A673 (cell line): ENCODE data around the gene ZDHHC20. TPM values are rescaled to one million over a fixed set of nuclear protein-coding genes. Genes with fewer than 3 reads are reported as not detected.

ENCODE experiments used
- BruUV-seq: library from RNA; stranded (reverse); fragments of 400-500 nt; replicated peaks from 2 replicates; lab custom pipeline; 2021; lab: Mats Ljungman, UMichigan
- CTCF ChIA-PET: fragments of 300-600 bp; sonication (Branson Sonifier 250); formaldehyde crosslinking; loops from one replicate; lab custom pipeline; 2022; ENCODE audit warnings: antibody characterized with exemption; lab: Charles Lee
- POLR2A ChIA-PET: fragments of 300-600 bp; sonication (Branson Sonifier 250); formaldehyde crosslinking; loops from one replicate; lab custom pipeline; 2022; ENCODE audit warnings: antibody characterized with exemption; ENCODE audit not compliant: low non-redundant PET; lab: Charles Lee
- DNase-seq: peaks from one replicate; pipeline ENCODE4 v3.0.0-alpha.2; 2015; ENCODE audit warnings: low spot score
- H3K27ac ChIP-seq: fragments of 200-600 bp; sonication (generic); 2 replicates; pipeline ENCODE4 v1.5.1; 2016; ENCODE audit warnings: mixed run types, low read depth, mild to moderate bottlenecking, mixed read lengths, antibody characterized with exemption, low read length; ENCODE audit not compliant: poor library complexity, severe bottlenecking
- H3K27me3 ChIP-seq: fragments of 200-600 bp; sonication (generic); replicated peaks from 2 replicates; pipeline ENCODE4 v1.6.1; 2017; ENCODE audit warnings: mixed run types, low read depth, mild to moderate bottlenecking, mixed read lengths, antibody characterized with exemption, low read length; ENCODE audit not compliant: insufficient read depth, poor library complexity
- H3K36me3 ChIP-seq: fragments of 200-600 bp; sonication (generic); 2 replicates; pipeline ENCODE4 v1.6.1; 2016; ENCODE audit warnings: mixed run types, mild to moderate bottlenecking, mixed read lengths, antibody characterized with exemption, low read length; ENCODE audit not compliant: insufficient read depth, poor library complexity, severe bottlenecking
- H3K4me1 ChIP-seq: fragments of 200-600 bp; sonication (generic); 2 replicates; pipeline ENCODE4 v1.6.1; 2017; ENCODE audit warnings: mixed run types, mild to moderate bottlenecking, mixed read lengths, antibody characterized with exemption, low read length; ENCODE audit not compliant: insufficient read depth, poor library complexity, severe bottlenecking
- H3K4me3 ChIP-seq: fragments of 200-600 bp; sonication (generic); 2 replicates; pipeline ENCODE4 v1.5.1; 2016; ENCODE audit warnings: low read depth, mixed run types, mild to moderate bottlenecking, mixed read lengths, low read length; ENCODE audit not compliant: poor library complexity, severe bottlenecking
- H3K9me3 ChIP-seq: fragments of 200-600 bp; sonication (generic); 2 replicates; pipeline ENCODE4 v1.6.1; 2016; ENCODE audit warnings: mixed run types, low read depth, mild to moderate bottlenecking, mixed read lengths, antibody characterized with exemption, low read length; ENCODE audit not compliant: poor library complexity, severe bottlenecking
- CTCF ChIP-seq: fragments of 300-800, 200-600 bp; sonication (generic); conservative IDR thresholded peaks from 2 replicates; pipeline ENCODE4 v1.5.1; 2017; ENCODE audit warnings: low read depth, mild to moderate bottlenecking, antibody characterized with exemption, low read length, moderate library complexity, mixed read lengths
- EZH2 ChIP-seq: fragments of 200-600 bp; sonication (generic); IDR thresholded peaks from 2 replicates; pipeline ENCODE4 v1.6.1; 2017; ENCODE audit warnings: borderline replicate concordance, low read depth, mild to moderate bottlenecking, mixed read lengths, antibody characterized with exemption, low read length; ENCODE audit not compliant: poor library complexity, severe bottlenecking
- intact Hi-C: fragments of 100-400 bp; cut with micrococcal nuclease; formaldehyde crosslinking; loops from one replicate; pipeline ENCODE4 v1.10.0; 2022; ENCODE audit not compliant: unreplicated experiment
- total RNA-seq: library from RNA; stranded (reverse); gene quantifications from 2 replicates; pipeline ENCODE4 v1.2.3, GENCODE V29; 2021

The ZDHHC20 gene
- total RNA-seq, 1 experiment from 2014 or later, result 98.9 TPM

- no peak for TF ChIP-seq CTCF
- no peak for TF ChIP-seq EZH2
- DNase-seq, result no peak
- H3K4me3 ChIP-seq, result no peak overlapping the region
- H3K36me3 ChIP-seq, result no peaks in the 10 kb centered on the region
- H3K4me1 ChIP-seq, result no peaks in the 10 kb centered on the region
- no TSS peak for BruUV-seq
- peaks cover 22% of the 10 kb centered on the region for H3K9me3 ChIP-seq
- POLR2A ChIA-PET, result no interaction called here
- H3K27me3 ChIP-seq, result no peaks in the 10 kb centered on the region
- intact Hi-C loops, result loop anchor here (10.0 kb wide), 1 partner anchor 1308 kb away; no protein-coding TSS in a partner anchor
- H3K27ac ChIP-seq, result no peak overlapping the region
- CTCF ChIA-PET, result no interaction called here
These were observed 27.2 kb upstream of the ZDHHC20 start for GRCh38 chr13:21486322-21486721.

DNA sequence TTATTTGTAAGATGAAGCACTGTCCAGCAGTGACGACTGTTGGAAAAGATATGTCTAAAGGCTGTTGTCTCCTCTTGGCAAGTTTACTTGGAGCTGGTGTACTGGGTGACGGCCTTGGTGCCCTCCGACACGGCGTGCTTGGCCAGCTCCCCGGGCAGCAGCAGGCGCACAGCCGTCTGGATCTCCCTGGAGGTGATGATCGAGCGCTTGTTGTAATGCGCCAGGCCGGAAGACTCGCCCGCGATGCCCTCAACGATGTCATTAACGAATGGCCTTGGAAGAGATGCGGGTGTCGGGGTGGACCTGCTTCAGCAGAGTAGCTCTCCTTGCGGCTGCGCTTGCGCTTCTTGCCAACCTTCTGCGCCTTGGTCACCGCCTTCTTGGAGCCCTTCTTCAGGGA lies 24.6 kb upstream of the ZDHHC20 start:
- H3K27me3 ChIP-seq, result no peaks in the 10 kb centered on the region
- intact Hi-C loops, result loop anchor here (10.0 kb wide), 1 partner anchor 1311 kb away; no protein-coding TSS in a partner anchor
- BruUV-seq, result no TSS peak
- TF ChIP-seq CTCF, result no peak
- TF ChIP-seq EZH2, result no peak
- no peak overlapping the region for H3K27ac ChIP-seq
- H3K9me3 ChIP-seq, result peaks cover 22% of the 10 kb centered on the region
- POLR2A ChIA-PET, result no interaction called here
- DNase-seq, result no peak
- H3K4me1 ChIP-seq, result no peaks in the 10 kb centered on the region
- CTCF ChIA-PET, result no interaction called here
- H3K36me3 ChIP-seq, result no peaks in the 10 kb centered on the region
- H3K4me3 ChIP-seq, result no peak overlapping the region

- Histone ChIP-seq H3K27ac (no peak overlapping the region), H3K27me3 (no peaks in the 10 kb centered on the region)
- POLR2A ChIA-PET, result no interaction called here
These were observed 22.3 kb upstream of the ZDHHC20 start for GRCh38 chr13:21481359-21481758.

More at GRCh38 chr13:21481359-21481758, 22.3 kb upstream of the ZDHHC20 start:
- intact Hi-C loops, result loop anchor here (10.0 kb wide), 1 partner anchor 1313 kb away; no protein-coding TSS in a partner anchor
- H3K9me3 ChIP-seq, result peaks cover 6% of the 10 kb centered on the region
- BruUV-seq, result no TSS peak
- no peaks in the 10 kb centered on the region for H3K36me3 ChIP-seq
- DNase-seq, result no peak
- H3K4me1 ChIP-seq, result peaks cover 15% of the 10 kb centered on the region
- no peak overlapping the region for H3K4me3 ChIP-seq
- TF ChIP-seq CTCF, result no peak
- no peak for TF ChIP-seq EZH2
- CTCF ChIA-PET, result no interaction called here
